SU-DHL-6 (cell line): ENCODE results near the gene ZNF212.
A peak's percentile ranks its signal among the peaks of the same experiment; 100 is the strongest.

ENCODE experiments used
- H2AFZ ChIP-seq: fragments of 200-600 bp; sonication (generic); 2 replicates; pipeline ENCODE4 v1.6.1; 2014; ENCODE audit warnings: low read depth, mild to moderate bottlenecking, moderate library complexity, mixed read lengths, antibody characterized with exemption, low read length; ENCODE audit not compliant: severe bottlenecking
- H3F3A ChIP-seq: fragments of 200-600 bp; shearing (Covaris generic); 2 replicates; pipeline ENCODE4 v1.6.0; 2016; ENCODE audit warnings: antibody characterized with exemption, mild to moderate bottlenecking; ENCODE audit not compliant: insufficient read depth
- H3K27ac ChIP-seq: fragments of 200-600 bp; sonication (generic); 2 replicates; pipeline ENCODE4 v1.5.1; 2016; ENCODE audit warnings: low read depth, mild to moderate bottlenecking, low read length, moderate library complexity, mixed read lengths
- H3K27me3 ChIP-seq: fragments of 200-600 bp; sonication (generic), shearing (Covaris generic); 2 replicates; pipeline ENCODE4 v1.6.0; 2014; ENCODE audit warnings: mild to moderate bottlenecking, low read length
- H3K36me3 ChIP-seq: fragments of 200-600 bp; sonication (generic); 2 replicates; pipeline ENCODE4 v1.6.1; 2014; ENCODE audit warnings: mild to moderate bottlenecking, low read length, mixed read lengths
- H3K4me2 ChIP-seq: fragments of 300-600, 200-600 bp; shearing (Covaris generic), sonication (generic); 2 replicates; pipeline ENCODE4 v1.6.0; 2014; ENCODE audit warnings: low read length, low read depth, mild to moderate bottlenecking; ENCODE audit not compliant: poor library complexity, severe bottlenecking
- H3K4me3 ChIP-seq: fragments of 200-600 bp; sonication (generic); 2 replicates; pipeline ENCODE4 v1.5.1; 2014; ENCODE audit warnings: antibody characterized with exemption, low read length, mild to moderate bottlenecking, mixed read lengths; ENCODE audit not compliant: insufficient read depth, poor library complexity, severe bottlenecking
- H3K79me2 ChIP-seq: fragments of 200-600 bp; sonication (generic); 2 replicates; pipeline ENCODE4 v1.6.1; 2014; ENCODE audit warnings: mild to moderate bottlenecking, low read length, moderate library complexity; ENCODE audit not compliant: insufficient read depth
- H3K9ac ChIP-seq: fragments of 200-600 bp; sonication (generic); 2 replicates; pipeline ENCODE4 v1.7.0; 2014; ENCODE audit warnings: mild to moderate bottlenecking, low read length
- H3K9me2 ChIP-seq: fragments of 200-600 bp; sonication (generic); replicated peaks from 2 replicates; pipeline ENCODE4 v1.6.1; 2014; ENCODE audit warnings: low read length; ENCODE audit not compliant: insufficient read depth
- H3K9me3 ChIP-seq: fragments of 200-600 bp; sonication (generic); 2 replicates; pipeline ENCODE4 v1.6.1; 2014; ENCODE audit warnings: low read length, mixed read lengths; ENCODE audit not compliant: insufficient read depth
- H4K20me1 ChIP-seq: fragments of 200-600 bp; sonication (generic); 2 replicates; pipeline ENCODE4 v1.6.1; 2014; ENCODE audit warnings: low read depth, mild to moderate bottlenecking, antibody characterized with exemption, low read length, moderate library complexity, mixed read lengths
- CTCF ChIP-seq: fragments of 200-600 bp; sonication (generic); IDR thresholded peaks from one replicate; pipeline ENCODE4 v1.5.1; 2017; ENCODE audit warnings: antibody characterized with exemption, mild to moderate bottlenecking, low read length, moderate library complexity; ENCODE audit not compliant: insufficient read depth, poor library complexity, severe bottlenecking
- EZH2phosphoT487 ChIP-seq: fragments of 200-600 bp; sonication (generic), shearing (Covaris generic); conservative IDR thresholded peaks from 2 replicates; pipeline ENCODE4 v1.6.1; 2018; ENCODE audit warnings: mild to moderate bottlenecking, antibody characterized with exemption, low read length, moderate library complexity, mixed read lengths

ZNF212 gene

GRCh38 chr7:149237502-149237901 is 1.9 kb upstream of the ZNF212 start:
- no peaks in the 10 kb centered on the region for H3F3A ChIP-seq
- H3K79me2 ChIP-seq = peaks cover 25% of the 10 kb centered on the region
- no peak overlapping the region for H3K27ac ChIP-seq
- H3K27me3 ChIP-seq = no peaks in the 10 kb centered on the region
- no peak overlapping the region for H3K4me3 ChIP-seq
- H3K9me3 ChIP-seq = no peaks in the 10 kb centered on the region
- H4K20me1 ChIP-seq = no peaks in the 10 kb centered on the region
- TF ChIP-seq CTCF = no peak
- no peak for TF ChIP-seq EZH2phosphoT487
- no peak overlapping the region for H3K4me2 ChIP-seq
- H3K9ac ChIP-seq = no peak overlapping the region
- no peak overlapping the region for H2AFZ ChIP-seq
- no peaks in the 10 kb centered on the region for H3K9me2 ChIP-seq
- no peaks in the 10 kb centered on the region for H3K36me3 ChIP-seq

GRCh38 chr7:149238051-149238450 is 1.4 kb upstream of the ZNF212 start:
- Histone ChIP-seq H2AFZ (no peak overlapping the region), H3K9me3 (no peaks in the 10 kb centered on the region), H3K9me2 (no peaks in the 10 kb centered on the region), H3K9ac (no peak overlapping the region), H4K20me1 (no peaks in the 10 kb centered on the region), H3K36me3 (no peaks in the 10 kb centered on the region), H3K27ac (no peak overlapping the region), H3K4me3 (no peak overlapping the region), H3K27me3 (no peaks in the 10 kb centered on the region), H3K79me2 (peaks cover 28% of the 10 kb centered on the region), H3F3A (no peaks in the 10 kb centered on the region), H3K4me2 (no peak overlapping the region)
- TF ChIP-seq EZH2phosphoT487 (no peak), CTCF (no peak)

- peaks cover 39% of the 10 kb centered on the region for H3K79me2 ChIP-seq
- no peak overlapping the region for H2AFZ ChIP-seq
- H3K27ac ChIP-seq = no peak overlapping the region
- no peaks in the 10 kb centered on the region for H3F3A ChIP-seq
- H3K36me3 ChIP-seq = no peaks in the 10 kb centered on the region
- no peaks in the 10 kb centered on the region for H3K9me2 ChIP-seq
- no peaks in the 10 kb centered on the region for H3K9me3 ChIP-seq
- H3K27me3 ChIP-seq = no peaks in the 10 kb centered on the region
- no peaks in the 10 kb centered on the region for H4K20me1 ChIP-seq
- H3K4me2 ChIP-seq = peak overlapping the region; percentile 77
- peak overlapping the region; percentile 81 for H3K4me3 ChIP-seq
- peak overlapping the region; percentile 73 for H3K9ac ChIP-seq
- no peak for TF ChIP-seq CTCF
- TF ChIP-seq EZH2phosphoT487 = no peak
Observed at GRCh38 chr7:149240637-149241036, 1.2 kb downstream of the ZNF212 start.

- no peaks in the 10 kb centered on the region for H3F3A ChIP-seq
- peaks cover 49% of the 10 kb centered on the region for H3K79me2 ChIP-seq
- H3K4me3 ChIP-seq = no peak overlapping the region
- H3K4me2 ChIP-seq = no peak overlapping the region
- H2AFZ ChIP-seq = no peak overlapping the region
- no peak overlapping the region for H3K27ac ChIP-seq
- H3K9me3 ChIP-seq = no peaks in the 10 kb centered on the region
- TF ChIP-seq CTCF (no peak), EZH2phosphoT487 (no peak)
- H3K9ac ChIP-seq = no peak overlapping the region
- H3K36me3 ChIP-seq = no peaks in the 10 kb centered on the region
- no peaks in the 10 kb centered on the region for H3K9me2 ChIP-seq
- no peaks in the 10 kb centered on the region for H3K27me3 ChIP-seq
- no peaks in the 10 kb centered on the region for H4K20me1 ChIP-seq
Observed at GRCh38 chr7:149241696-149242095, 2.2 kb downstream of the ZNF212 start.
